ENCODE measurements around the gene CERS6. TPM values are rescaled to one million over a fixed set of nuclear protein-coding genes. Genes with fewer than 3 reads are reported as not detected.

The CERS6 gene
- total and polyA plus RNA-seq, 12 donors = 5.0 to 110 (median 29.6) TPM

- no peaks in the 10 kb centered on the region for H3K27me3 ChIP-seq
- H3K4me1 ChIP-seq (replicated peaks in 1 of 2) = peaks cover 8 to 18% of the 10 kb centered on the region in 2 donors
- TF ChIP-seq CTCF (IDR thresholded peaks at IDR 0.05) (no peak), POLR2A (IDR thresholded peaks at IDR 0.05) (no peak)
- H3K27ac ChIP-seq = no peak overlapping the region
- intact Hi-C loops (cut with DNase I) = no loop called here
- no peaks in the 10 kb centered on the region for H3K36me3 ChIP-seq (replicated peaks in 1 of 2)
- DNase-seq = no peak
- H3K9me3 ChIP-seq (replicated peaks in 1 of 3) = no peaks in the 10 kb centered on the region
- 86 to 97% (median 94%) methylated on average over 2 of the region's 2 CpGs for WGBS, 4 donors
- H3K4me3 ChIP-seq = no peak overlapping the region
Observed at GRCh38 chr2:168810235-168810634, 354.2 kb downstream of the CERS6 start.

- H3K9me3 ChIP-seq (replicated peaks in 1 of 3) = no peaks in the 10 kb centered on the region
- no peak overlapping the region for H3K27ac ChIP-seq
- intact Hi-C loops (cut with DNase I) = no loop called here
- no peaks in the 10 kb centered on the region for H3K27me3 ChIP-seq
- TF ChIP-seq POLR2A (IDR thresholded peaks at IDR 0.05) (no peak), CTCF (IDR thresholded peaks at IDR 0.05) (no peak)
- peaks cover 8 to 18% of the 10 kb centered on the region in 2 donors for H3K4me1 ChIP-seq (replicated peaks in 1 of 2)
- WGBS, 4 donors = 30 to 44% (median 38%) methylated on average over 3 of the region's 3 CpGs
- no peak overlapping the region for H3K4me3 ChIP-seq
- no peaks in the 10 kb centered on the region for H3K36me3 ChIP-seq (replicated peaks in 1 of 2)
- DNase-seq = no peak
Observed at GRCh38 chr2:168811696-168812095, 355.6 kb downstream of the CERS6 start.

GRCh38 chr2:168814046-168814445 is 358.0 kb downstream of the CERS6 start:
- DNase-seq = no peak
- intact Hi-C loops (cut with DNase I) = no loop called here
- no peak overlapping the region for H3K4me3 ChIP-seq
- H3K27me3 ChIP-seq = no peaks in the 10 kb centered on the region
- 77 to 98% (median 92%) methylated on average over 2 of the region's 2 CpGs for WGBS, 4 donors
- H3K4me1 ChIP-seq (replicated peaks in 1 of 2) = peaks cover 8 to 18% of the 10 kb centered on the region in 2 donors
- H3K36me3 ChIP-seq (replicated peaks in 1 of 2) = no peaks in the 10 kb centered on the region
- H3K27ac ChIP-seq = no peak overlapping the region
- TF ChIP-seq CTCF (IDR thresholded peaks at IDR 0.05) = no peak
- no peak for TF ChIP-seq POLR2A (IDR thresholded peaks at IDR 0.05)
- no peaks in the 10 kb centered on the region for H3K9me3 ChIP-seq (replicated peaks in 1 of 3)

GRCh38 chr2:168814939-168815907 is 359.2 kb downstream of the CERS6 start:
- no peak overlapping the region for H3K27ac ChIP-seq

More at GRCh38 chr2:168814939-168815907, 359.2 kb downstream of the CERS6 start:
- Histone ChIP-seq H3K9me3 (replicated peaks in 1 of 3) (no peaks in the 10 kb centered on the region), H3K36me3 (replicated peaks in 1 of 2) (no peaks in the 10 kb centered on the region), H3K4me1 (replicated peaks in 1 of 2) (peaks cover 8 to 18% of the 10 kb centered on the region in 2 donors), H3K27me3 (no peaks in the 10 kb centered on the region), H3K4me3 (no peak overlapping the region)
- no peak for DNase-seq
- no peak for TF ChIP-seq CTCF (IDR thresholded peaks at IDR 0.05)
- no peak for TF ChIP-seq POLR2A (IDR thresholded peaks at IDR 0.05)
- intact Hi-C loops (cut with DNase I) = no loop called here
- 97 to 100% (median 99%) methylated on average over 1 of the region's 1 CpG for WGBS, 4 donors
